Neural crest cell (in vitro differentiated cells): ENCODE results near the gene TCP11. TPM values are rescaled to one million over a fixed set of nuclear protein-coding genes. Genes with fewer than 3 reads are reported as not detected.
A peak's percentile ranks its signal among the peaks of the same experiment; 100 is the strongest.

ENCODE experiments used
- DNase-seq: peaks from one replicate; pipeline ENCODE4 v3.0.0; 2021; ENCODE audit warnings: low read depth, mixed read lengths, low spot score
- H3K27ac Mint-ChIP-seq: one replicate; pipeline ENCODE4 v1.8.0; 2021; ENCODE audit warnings: mild to moderate bottlenecking, mixed read lengths; ENCODE audit not compliant: unreplicated experiment
- H3K27me3 Mint-ChIP-seq: 2 replicates; pipeline ENCODE4 v1.8.0; 2021; ENCODE audit warnings: low read depth, mild to moderate bottlenecking, mixed read lengths
- H3K36me3 Mint-ChIP-seq: 2 replicates; pipeline ENCODE4 v1.8.0; 2021; ENCODE audit warnings: low read depth, mild to moderate bottlenecking, mixed read lengths
- H3K4me1 Mint-ChIP-seq: 2 replicates; pipeline ENCODE4 v1.8.0; 2021; ENCODE audit warnings: mixed read lengths
- H3K4me3 Mint-ChIP-seq: one replicate; pipeline ENCODE4 v1.8.0; 2021; ENCODE audit warnings: mild to moderate bottlenecking, mixed read lengths
- H3K9me3 Mint-ChIP-seq: 2 replicates; pipeline ENCODE4 v1.8.0; 2021; ENCODE audit warnings: mixed read lengths
- total RNA-seq: library from RNA; stranded (reverse); gene quantifications from 2 replicates; pipeline ENCODE4 v1.2.1, GENCODE V29; 2021
- TF ChIP-seq, protein P1 (sequence below): fragments of 200-600 bp; sonication (generic); conservative IDR thresholded peaks from 2 replicates; pipeline ENCODE4 v1.5.0; 2021; ENCODE audit warnings: antibody characterized with exemption, mild to moderate bottlenecking

The TCP11 gene
- total RNA-seq, 1 donor from 2014 or later: not detected

DNA sequence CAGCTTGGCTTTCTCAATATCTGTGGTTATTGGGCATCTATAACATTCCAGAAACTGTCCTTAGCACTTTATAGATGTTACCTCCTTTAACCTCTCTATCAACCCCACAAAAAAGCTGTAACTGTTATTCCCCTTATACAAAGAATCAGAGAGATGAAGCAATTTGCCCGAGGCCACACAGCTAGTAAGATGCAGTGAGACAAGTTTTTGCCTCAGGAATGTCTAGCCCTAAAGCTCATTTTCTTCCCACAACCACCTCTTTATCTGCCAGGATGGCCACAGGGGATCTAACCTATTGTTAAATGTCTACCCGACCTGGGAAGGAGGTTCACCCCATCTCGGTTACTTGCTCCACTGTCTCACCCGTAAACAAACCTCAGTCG, 31.9 kb upstream of the TCP11 start:
- Mint-ChIP-seq H3K27ac (no peak overlapping the region), H3K9me3 (peaks cover 6% of the 10 kb centered on the region), H3K36me3 (no peaks in the 10 kb centered on the region), H3K4me1 (peaks cover 24% of the 10 kb centered on the region), H3K4me3 (no peak overlapping the region), H3K27me3 (no peaks in the 10 kb centered on the region)
- TF ChIP-seq, protein P1, sequence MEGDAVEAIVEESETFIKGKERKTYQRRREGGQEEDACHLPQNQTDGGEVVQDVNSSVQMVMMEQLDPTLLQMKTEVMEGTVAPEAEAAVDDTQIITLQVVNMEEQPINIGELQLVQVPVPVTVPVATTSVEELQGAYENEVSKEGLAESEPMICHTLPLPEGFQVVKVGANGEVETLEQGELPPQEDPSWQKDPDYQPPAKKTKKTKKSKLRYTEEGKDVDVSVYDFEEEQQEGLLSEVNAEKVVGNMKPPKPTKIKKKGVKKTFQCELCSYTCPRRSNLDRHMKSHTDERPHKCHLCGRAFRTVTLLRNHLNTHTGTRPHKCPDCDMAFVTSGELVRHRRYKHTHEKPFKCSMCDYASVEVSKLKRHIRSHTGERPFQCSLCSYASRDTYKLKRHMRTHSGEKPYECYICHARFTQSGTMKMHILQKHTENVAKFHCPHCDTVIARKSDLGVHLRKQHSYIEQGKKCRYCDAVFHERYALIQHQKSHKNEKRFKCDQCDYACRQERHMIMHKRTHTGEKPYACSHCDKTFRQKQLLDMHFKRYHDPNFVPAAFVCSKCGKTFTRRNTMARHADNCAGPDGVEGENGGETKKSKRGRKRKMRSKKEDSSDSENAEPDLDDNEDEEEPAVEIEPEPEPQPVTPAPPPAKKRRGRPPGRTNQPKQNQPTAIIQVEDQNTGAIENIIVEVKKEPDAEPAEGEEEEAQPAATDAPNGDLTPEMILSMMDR: no peak
- DNase-seq: no peak

- Mint-ChIP-seq H3K27ac (no peak overlapping the region), H3K36me3 (no peaks in the 10 kb centered on the region), H3K4me3 (no peak overlapping the region), H3K4me1 (peaks cover 25% of the 10 kb centered on the region), H3K27me3 (no peaks in the 10 kb centered on the region), H3K9me3 (peaks cover 6% of the 10 kb centered on the region)
- TF ChIP-seq, protein P1: no peak
- no peak for DNase-seq
These were observed 29.8 kb upstream of the TCP11 start for GRCh38 chr6:35170891-35171290.

DNA sequence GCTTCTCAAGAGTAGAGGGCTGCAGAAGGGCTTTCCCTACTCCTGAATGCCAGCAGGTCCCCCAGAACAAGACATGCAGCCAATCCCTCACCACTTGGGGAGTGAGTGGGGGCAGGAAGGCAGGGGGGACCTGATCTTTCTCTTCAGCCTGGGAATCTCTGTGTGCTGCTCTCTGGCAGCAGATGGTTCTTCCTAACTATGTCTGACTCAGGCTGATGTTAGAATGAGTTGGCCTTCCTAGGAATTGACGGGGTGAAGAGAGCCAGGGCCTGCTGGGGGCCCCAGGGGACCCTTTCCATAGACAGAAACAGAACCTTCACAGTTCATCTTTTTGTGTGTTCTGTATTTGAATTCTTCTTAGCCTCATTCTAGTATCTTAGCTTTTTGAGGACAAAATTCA, 29.0 kb upstream of the TCP11 start:
- Mint-ChIP-seq H3K27ac (no peak overlapping the region), H3K4me3 (no peak overlapping the region), H3K4me1 (peaks cover 25% of the 10 kb centered on the region), H3K9me3 (peaks cover 6% of the 10 kb centered on the region), H3K27me3 (no peaks in the 10 kb centered on the region), H3K36me3 (no peaks in the 10 kb centered on the region)
- DNase-seq: no peak
- TF ChIP-seq, protein P1: no peak

- Mint-ChIP-seq H3K36me3 (no peaks in the 10 kb centered on the region), H3K4me3 (no peak overlapping the region), H3K27ac (peak overlapping the region; percentile 9), H3K27me3 (no peaks in the 10 kb centered on the region), H3K9me3 (peaks cover 6% of the 10 kb centered on the region), H3K4me1 (peaks cover 18% of the 10 kb centered on the region)
- DNase-seq: no peak
- TF ChIP-seq, protein P1: no peak
These were observed 27.3 kb upstream of the TCP11 start for GRCh38 chr6:35168461-35168861.

GRCh38 chr6:35167505-35167904, 26.4 kb upstream of the TCP11 start:
- Mint-ChIP-seq H3K9me3 (peaks cover 6% of the 10 kb centered on the region), H3K27me3 (no peaks in the 10 kb centered on the region), H3K4me1 (peaks cover 15% of the 10 kb centered on the region), H3K4me3 (no peak overlapping the region), H3K36me3 (no peaks in the 10 kb centered on the region), H3K27ac (no peak overlapping the region)
- no peak for DNase-seq
- TF ChIP-seq, protein P1: no peak

DNA sequence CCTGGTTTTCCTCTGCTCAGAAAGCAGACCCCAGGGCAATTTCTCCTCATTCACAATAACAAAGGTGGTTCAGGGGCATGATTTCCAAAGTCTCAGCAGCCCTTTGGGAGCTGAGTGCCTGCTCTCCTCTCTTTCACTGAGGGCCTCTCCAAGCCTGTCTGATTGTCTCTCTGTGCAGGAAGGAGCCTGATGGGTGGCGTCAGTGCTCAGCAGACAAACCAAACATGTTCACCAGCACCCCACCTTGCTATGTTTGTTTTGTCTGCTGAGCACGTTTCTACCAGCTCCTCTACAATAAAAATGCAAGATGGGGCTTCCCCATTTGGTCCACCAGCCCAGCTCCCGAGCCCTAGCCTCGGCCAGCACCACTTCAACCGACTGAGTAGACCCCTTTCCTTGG, 25.4 kb upstream of the TCP11 start:
- Mint-ChIP-seq H3K4me1 (peaks cover 15% of the 10 kb centered on the region), H3K4me3 (no peak overlapping the region), H3K9me3 (peaks cover 6% of the 10 kb centered on the region), H3K36me3 (no peaks in the 10 kb centered on the region), H3K27ac (peak overlapping the region; percentile 27), H3K27me3 (no peaks in the 10 kb centered on the region)
- TF ChIP-seq, protein P1: no peak
- DNase-seq: no peak
